ENCODE results near the gene SEMA5A.

Gene SEMA5A

DNA sequence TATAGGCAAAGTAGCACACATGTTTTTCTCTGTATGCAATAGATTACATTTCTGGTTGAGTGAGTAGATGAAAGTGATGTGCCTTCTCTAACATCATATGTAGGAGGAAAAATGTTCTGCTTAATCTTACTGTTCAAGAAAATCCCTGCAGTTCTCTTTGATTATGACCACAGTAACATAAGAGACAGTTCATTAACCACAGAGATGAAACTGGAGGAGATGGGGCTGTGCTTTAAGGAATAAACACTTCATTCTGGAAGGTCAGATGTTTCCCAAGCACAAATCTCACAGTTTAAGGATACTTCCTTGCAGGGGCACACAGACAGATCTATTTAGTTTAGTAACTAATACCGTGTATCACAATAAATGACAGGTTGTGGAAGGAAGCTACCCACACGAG, 150.2 kb downstream of the SEMA5A start:
- no peak for DNase-seq (ENCODE audit: low read depth)

DNA sequence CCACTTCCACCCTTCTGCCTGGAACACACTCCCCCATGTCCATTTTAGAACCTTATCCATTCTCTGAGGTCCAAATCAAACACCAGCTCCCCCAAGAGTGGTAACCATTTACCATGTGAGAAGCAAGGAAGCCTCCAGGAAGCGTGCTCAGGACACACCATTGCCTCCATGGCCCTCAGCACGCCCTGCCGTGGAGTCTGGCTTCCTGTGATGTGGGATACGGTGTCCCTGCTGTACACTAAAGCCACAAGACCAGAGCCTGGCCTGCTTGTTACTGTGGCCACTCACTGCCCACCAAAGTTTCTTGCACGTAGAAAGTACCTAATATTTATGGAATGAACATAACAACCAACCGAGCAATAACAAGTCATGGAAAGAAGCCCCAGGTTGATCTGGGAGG, 151.7 kb downstream of the SEMA5A start:
- DNase-seq (ENCODE audit: low read depth) = no peak

DNA sequence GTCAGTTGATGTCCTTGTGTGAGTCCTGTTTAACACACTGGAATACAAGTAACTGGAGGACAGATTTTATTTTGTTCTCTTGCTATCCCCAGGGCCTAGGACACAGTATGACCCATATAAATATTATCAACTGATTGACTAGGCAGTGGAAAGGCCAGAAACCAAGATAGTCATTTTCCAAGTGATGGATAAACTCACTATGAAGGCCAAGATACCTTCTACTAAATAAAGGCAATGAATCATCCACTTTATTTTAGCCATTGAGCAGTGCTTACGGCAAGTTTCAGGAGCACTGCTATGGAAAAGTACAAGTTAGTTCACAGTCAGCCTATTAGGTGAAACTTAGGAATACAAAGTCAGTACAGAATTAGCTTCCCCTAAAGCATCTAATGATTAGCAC, 153.2 kb downstream of the SEMA5A start:
- no peak for DNase-seq (ENCODE audit: low read depth)

DNA sequence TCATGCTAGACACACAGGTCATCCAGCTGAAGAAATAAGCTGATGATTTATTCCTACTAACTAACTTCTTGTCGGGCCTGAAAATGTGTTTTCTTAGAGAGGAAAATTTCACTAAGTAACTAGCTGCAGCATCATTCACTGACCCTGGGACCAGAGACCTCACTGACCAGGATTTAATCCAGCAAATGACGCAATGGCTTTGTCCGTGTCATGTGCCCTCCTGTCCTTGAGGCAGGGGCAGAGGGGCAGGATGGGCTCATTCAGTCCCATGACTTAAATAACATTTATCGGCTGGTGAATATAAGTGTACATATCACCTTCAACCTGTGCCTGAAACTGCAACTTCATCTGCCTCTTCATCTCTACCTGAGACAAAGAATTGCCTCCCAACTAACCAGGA, 154.8 kb downstream of the SEMA5A start:
- DNase-seq (ENCODE audit: low read depth) = no peak

DNA sequence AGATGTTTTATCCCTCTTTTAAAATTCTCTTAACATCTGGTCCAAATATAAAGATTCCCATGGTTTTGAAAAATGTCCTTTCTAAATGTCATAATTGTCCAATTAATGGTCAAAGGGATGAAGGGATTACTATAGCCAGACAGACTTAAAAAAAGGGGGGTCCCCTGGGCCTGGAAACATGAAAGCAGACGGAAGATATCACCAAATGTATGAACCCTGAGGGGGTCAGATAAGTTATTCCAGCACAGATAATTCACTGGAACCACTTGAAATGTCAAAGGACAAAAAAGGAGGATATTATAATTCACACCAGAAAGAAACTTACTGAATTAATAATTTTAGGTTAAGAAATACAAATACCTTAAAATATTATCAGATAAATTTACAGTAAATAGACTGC, 155.8 kb downstream of the SEMA5A start:
- DNase-seq (ENCODE audit: low read depth) = no peak

DNA sequence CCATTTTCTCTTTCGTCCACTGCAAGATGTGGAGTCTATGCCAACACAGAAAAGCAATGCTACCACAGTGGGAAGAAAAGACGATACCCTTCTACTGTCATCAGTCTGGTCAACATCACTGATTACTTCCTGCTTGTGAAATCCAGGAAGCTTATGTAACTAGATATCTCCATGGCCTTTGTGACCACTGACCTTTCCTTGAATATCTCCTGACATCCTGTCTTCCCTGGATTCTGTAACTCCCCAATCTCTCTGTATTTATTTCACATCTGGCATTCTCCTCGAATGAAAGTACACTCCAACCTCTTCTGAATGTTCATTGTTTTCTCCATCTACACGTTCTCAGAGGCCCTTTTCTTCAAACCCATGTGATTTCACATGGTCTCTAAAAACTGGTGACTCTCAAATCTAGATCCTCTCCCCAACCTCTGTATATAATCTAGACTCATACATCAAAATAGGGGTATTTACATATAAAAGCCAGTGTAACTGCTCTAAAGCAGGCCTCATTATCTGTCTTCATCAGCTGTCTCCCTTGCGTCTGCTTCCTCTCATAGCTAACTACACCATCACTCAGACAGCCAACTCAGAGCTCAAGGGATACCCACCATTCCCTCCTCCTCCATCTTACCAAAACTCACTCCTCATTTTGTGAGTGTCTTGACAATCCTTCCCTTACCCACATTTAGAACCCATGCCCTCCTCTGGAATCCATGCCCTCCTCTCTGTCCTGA, 156.8 kb downstream of the SEMA5A start:
- no peak for DNase-seq (ENCODE audit: low read depth)

DNA sequence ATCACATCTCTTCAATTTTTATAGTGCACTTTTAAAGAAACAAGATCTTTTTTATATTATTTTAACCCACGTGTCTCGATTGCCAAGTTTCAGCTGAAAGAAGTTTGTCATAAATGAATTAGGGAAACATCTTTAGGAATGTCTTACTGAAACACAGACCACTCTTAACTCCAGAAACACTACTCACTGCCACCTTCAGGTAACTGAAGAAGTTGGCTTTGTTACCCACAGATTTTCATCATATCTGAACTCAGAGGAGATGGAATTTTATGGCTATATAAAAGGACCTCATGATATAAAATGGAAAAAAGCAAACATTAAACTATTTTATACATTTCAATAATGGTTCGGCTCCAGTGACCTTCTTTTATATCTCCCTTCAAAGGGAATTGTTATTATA, 158.0 kb downstream of the SEMA5A start:
- DNase-seq (ENCODE audit: low read depth) = no peak

DNA sequence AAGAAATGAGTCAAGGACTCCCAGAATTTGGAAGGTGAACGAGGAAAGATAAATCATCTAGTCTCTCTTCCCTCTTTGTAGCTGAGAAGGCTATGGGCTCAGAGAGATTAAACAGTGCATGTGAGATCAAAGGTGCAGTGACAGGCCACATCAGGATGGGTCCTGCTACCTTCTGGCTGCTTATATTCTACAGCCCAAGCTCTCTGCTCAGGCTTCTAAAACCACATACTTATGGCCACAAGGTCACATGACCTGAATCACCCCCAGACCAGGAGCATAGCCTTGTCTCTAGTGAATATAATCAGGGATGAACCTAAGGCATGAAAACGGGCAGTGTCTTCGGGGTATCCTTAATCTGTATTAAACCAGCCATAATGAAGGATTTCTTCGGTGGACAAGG, 158.9 kb downstream of the SEMA5A start:
- DNase-seq (ENCODE audit: low read depth) = no peak

DNA sequence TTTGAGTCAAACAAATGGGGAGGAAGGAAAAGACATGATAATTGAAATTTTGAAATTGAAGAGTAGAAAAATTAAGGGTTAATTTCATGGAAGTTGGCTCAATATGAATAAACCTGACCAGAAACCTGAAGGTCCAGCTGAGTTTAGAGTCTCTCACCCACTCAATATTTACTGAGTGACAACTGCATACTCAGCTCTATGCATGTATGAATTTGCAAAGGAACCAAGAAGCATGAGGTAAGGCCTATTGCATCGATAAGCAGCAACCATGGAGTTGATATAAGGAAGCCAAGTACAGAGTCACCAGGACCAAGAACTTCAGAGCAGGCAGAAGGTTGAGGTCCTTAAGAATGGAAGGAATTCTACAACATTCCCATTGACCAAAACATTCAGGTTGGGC, 163.4 kb downstream of the SEMA5A start:
- no peak for DNase-seq (ENCODE audit: low read depth)

DNA sequence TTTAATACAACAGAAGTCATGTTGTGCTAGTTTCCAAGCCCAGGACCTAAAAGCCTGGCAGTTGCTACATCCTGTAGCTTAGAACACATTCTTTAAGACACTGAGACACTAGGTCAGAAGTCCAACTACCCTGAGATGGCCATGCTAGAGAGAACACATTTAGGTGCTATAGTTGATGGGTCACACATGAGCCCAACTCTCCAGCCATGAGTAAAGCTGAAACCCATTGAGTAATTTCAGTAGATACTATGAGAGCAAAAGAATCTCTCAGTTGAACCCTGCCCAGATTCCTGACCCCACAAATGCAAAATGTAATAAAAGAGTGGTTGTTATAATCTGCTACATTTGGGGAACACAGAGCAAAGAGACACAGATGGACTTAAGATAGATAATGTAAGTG, 164.4 kb downstream of the SEMA5A start:
- DNase-seq (ENCODE audit: low read depth) = no peak

DNA sequence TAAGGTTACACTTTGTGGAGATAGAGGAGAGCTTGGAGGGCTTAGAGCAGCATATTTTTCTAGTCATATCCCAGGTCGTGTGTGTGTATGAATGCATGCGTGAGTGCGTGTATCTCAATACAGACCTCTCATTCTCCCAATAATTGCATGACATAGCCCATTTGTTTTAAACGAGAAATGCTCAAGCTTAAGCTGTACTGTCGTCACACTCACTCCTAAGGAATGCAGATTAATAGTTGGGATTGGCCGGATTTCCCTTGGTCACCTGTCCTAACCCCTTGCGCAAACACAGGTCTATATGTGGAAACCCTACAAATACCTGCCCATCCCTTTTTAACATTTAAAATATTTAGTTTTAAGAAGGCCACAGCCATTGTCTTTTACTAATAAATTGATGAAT, 165.8 kb downstream of the SEMA5A start:
- no peak for DNase-seq (ENCODE audit: low read depth)

DNA sequence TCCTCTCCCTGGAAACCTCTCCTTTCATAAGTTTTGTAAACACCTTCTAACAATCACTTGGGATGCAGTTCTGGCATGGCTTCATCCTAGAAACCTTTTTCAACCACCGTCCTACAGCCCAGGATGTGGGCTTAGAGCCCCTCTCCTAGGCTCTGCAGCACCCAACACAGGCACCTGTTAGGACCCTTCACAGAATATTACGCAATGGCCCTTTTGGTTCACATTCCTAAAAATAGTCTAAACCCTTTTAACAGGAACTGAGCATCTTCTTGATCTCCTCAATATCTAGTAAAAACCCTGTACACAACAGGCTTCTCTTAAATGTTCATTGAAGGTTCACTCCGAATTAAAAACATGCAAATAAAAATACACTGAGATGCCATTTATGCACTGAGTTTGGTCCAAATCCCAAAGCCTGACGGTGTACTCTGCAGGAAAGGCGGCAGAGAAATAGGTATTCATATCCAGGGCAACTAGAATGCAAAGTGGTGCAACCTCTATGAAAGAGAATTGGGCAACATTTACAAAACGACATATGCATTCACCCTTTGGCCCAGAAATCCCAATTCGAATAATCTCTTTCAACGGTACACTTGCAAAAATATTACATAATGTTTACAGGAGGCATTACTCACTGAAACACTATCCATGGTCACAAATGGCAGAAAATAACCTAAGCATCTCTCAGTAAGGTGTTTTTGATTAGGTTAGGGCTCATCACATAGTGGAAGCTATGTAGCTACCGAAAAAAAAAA, 169.3 kb downstream of the SEMA5A start:
- DNase-seq (ENCODE audit: low read depth) = no peak

DNA sequence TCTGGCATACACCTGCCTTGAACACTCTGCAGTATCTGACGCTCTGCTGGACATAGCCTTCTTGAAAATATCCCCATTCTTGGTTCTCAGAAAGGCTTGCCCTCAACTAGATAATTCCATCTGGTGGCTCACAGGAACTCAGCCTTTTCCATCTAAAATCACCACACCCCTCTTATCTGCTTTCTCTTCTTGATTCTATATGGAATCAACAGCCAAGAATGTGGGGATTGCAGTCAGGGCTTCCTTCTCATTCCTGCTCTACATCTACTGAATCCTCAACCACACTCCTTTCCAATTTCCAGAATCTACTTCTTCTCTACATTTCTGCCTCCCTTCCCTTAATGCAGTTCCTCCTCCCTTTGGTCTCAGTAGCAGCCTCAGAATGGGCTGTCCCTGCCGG, 170.1 kb downstream of the SEMA5A start:
- no peak for DNase-seq (ENCODE audit: low read depth)

DNA sequence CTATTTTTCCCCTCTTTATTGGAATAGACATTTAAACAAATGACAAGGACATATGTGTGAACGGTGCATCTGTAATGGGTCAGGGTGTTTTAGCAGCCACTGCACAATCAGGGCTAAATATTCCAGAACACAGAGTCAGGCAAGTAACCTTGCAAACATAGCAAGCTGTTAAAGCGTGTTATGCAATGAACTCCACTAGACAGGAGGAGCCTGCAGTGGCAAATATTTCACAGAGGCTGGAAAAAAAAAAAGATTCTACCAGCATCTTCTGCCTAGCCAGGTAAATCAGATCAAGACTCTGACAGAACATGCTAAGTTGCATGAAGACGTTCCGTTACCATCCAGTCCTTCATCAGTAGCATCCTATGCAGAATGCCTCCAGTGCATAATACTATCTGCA, 171.8 kb downstream of the SEMA5A start:
- no peak for DNase-seq (ENCODE audit: low read depth)

DNA sequence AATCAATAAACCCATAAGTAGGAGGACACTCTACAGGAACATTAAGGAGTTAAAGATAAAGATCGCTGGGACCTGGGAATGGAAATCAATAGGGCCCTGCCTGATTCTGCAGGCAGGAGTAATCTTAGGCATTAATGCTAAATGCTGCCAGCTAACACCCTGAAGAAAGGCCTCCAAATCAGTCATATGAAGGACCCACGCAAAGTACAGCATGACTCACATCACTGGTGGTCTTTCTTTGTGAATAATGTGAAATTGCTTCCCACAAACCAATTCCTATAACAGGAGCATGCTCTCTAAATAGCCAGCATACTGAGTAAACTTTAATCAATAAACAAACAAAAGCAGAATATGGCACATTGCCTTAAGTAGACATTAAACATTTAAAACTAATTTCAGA, 172.3 kb downstream of the SEMA5A start:
- DNase-seq (ENCODE audit: low read depth) = no peak

DNA sequence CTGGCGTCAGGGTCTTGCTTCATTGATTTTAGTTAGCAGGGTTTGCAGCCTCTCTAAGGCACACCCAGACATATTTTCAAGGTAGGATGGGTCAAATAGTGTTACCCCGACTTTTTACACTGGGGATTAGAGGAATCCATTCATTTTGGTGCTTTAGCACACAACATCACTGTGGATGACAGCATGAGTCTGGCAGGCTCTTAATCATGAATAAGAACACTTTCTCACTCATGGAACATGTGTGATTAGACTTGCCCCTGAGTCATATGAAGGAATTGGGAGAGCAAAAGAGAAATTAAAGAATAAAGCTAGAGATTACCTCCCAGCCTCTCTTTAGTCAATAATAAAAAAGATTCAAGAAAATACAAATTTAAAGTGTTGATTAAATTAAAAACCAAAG, 175.6 kb downstream of the SEMA5A start:
- DNase-seq (ENCODE audit: low read depth) = no peak

DNA sequence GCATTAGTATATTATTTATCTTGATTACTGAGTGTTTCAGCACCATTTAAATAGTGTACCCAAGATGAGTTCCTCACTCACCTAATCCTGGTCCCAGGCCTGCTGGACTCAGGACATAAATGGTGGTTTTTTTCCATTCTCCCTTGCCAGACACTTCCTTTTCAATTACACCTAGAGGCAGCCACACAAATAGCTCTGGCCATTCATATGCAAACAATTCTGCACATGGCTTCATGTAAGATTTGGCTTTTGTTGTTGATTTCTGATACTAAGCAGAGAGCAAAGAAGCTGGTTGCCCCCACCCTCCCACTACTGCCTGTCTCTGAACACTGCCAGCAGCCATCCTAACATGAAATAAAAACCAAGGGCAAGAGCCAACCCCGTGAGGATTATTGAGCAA, 180.4 kb downstream of the SEMA5A start:
- DNase-seq (ENCODE audit: low read depth) = no peak

DNA sequence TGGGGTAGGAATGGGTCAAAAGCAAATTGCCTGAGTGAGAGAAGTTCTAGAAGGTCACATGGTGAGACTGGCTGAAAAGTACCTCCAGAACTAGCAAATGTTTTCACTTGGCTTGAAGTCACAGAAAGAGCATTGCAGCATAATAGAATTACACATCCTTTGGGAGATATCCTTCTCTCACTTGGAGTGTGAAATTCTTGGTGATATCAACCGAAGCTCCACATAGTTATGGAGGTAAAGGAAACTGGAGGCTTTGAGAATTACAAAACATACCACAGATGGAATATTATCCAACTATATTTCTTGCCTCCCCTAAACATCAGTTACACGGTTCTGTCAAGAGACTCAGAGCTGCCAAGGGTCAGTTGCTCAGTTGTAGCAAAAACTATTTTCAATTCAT, 182.4 kb downstream of the SEMA5A start:
- no peak for DNase-seq (ENCODE audit: low read depth)

DNA sequence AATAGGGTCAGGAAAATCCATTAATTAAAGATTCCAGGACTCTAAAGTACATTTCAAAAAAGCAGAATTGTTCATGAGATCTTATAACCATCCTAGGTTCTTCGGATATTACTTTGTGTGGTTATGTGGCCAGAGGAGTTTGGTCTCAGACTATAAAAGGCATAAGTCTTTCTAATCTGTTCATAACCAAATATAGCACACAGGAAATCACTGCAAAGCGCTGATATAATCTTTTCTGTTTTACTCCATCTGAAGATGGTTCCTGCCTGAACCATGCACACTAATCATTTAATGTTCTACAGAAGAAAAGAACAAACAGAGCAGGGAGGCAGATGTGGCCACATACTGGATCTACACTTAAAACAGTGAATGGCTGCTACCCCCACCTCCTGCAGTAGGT, 182.8 kb downstream of the SEMA5A start:
- no peak for DNase-seq (ENCODE audit: low read depth)

DNA sequence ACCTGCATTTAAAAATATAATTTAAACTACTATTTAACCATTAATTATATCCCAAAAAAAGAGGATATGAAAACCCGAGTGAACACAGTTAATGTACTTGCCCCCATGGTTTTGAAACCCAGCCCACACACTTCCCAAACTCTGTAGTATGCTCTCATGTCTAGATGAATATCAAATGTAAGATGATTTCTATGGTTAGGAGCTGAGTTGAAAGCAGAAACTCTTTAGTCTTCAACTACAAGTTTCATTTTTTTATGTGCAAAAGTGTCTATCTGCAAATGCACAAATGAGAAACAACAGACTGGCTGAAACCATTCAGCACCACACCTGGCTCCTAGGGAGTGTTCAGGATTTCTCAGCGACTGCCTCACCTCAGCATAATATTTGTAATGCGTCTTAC, 183.3 kb downstream of the SEMA5A start:
- DNase-seq (ENCODE audit: low read depth) = no peak

DNA sequence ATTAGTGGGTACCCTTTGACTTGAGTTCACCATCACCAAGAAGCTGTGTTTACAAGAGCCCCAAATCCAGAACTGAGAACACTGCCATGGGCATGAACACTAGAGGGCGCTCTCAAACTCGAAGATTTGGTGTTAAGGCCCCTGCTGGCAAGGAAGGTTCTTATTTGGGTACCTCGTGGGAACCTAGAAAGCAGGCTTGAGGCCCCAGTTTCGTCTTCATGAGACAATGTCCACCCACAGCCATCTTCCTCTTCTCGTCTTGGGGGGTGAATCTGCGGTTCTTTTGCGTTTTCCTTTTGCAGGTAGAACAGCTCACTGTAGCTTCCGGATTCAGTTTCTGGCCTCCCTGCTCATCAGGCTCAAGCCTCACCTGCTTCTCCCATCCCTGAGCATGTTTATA, 184.0 kb downstream of the SEMA5A start:
- no peak for DNase-seq (ENCODE audit: low read depth)

DNA sequence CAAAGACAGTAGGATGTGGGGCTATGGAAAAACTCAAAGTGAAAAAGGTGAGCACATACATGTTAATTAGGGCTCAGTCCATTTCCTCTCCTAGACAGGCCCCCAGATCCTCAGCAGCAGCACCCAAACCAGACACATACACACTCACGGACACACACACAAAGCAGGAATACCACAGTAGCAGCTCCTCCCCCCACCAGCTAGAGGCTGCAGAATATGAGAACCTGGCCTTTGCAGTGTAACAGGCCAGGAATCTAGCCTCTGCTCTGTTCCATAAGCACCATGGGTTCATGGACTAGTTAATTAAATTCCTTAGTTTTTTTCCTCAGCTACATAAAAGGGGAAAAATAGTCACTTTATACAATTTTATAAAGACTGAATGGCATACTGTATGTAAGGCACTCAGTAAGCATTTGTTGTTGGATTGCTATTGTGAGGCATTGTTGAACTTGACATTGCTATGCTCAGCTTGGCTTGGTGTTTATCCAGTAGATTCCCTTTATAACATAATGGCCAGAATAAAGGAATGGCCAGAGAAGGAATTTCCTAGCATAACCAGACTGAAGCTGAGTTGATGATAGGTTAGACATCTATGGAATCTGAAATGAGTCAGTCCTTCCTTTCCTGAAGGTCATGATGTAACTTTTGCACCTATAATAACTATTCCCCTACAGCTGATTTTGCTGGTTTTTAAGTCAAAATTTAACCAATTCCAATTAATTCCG, 186.8 kb downstream of the SEMA5A start:
- no peak for DNase-seq (ENCODE audit: low read depth)

DNA sequence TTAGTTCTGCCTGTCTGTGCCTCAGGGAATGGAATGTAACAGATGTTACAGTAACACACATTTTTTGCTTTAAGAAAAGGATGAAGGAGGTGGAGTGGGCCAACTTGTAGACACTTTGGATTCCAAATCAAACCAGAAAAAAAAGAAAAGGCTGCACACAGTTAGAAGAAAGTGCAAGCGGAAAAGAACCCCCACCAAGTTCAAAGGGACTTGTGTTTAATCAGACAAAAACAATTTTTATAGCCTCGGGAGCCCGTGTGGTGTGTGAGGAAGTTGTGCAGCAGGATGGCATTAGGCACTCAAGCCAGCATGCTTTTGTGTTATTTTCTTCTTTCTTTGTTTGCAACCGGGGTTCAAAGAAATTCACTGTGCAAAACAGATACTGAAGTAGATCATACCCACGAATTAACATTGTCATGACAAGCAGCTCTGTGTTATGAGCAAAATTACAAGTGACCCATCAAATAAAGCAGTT, 189.5 kb downstream of the SEMA5A start:
- no peak for DNase-seq (ENCODE audit: low read depth)
